HepG2 (cell line): Measurements from ENCODE around the gene SERPINF2. TPM values are rescaled to one million over a fixed set of nuclear protein-coding genes. Genes with fewer than 3 reads are reported as not detected.

ENCODE experiments used
- BHLHE40 ChIP-seq: IDR thresholded peaks from 2 replicates; pipeline ENCODE4 v1.6.1; 2011; ENCODE audit warnings: low read length, improper control_type of control experiment
- CBX5 ChIP-seq: sonication (generic); formaldehyde crosslinking; IDR thresholded peaks from 2 replicates; pipeline ENCODE4 v1.4.0; 2020; ENCODE audit warnings: missing genetic modification reagents, borderline replicate concordance
- FOXJ3 ChIP-seq: sonication (generic); formaldehyde crosslinking; IDR thresholded peaks from 2 replicates; pipeline ENCODE4 v1.4.0; 2020; ENCODE audit warnings: missing genetic modification reagents, mild to moderate bottlenecking, borderline replicate concordance
- KLF9 ChIP-seq: IDR thresholded peaks from 2 replicates; pipeline ENCODE4 v1.6.1; 2016; ENCODE audit warnings: low read depth
- MIXL1 ChIP-seq: IDR thresholded peaks from 2 replicates; pipeline ENCODE4 v1.6.1; 2016
- MYC ChIP-seq: sonication (generic); formaldehyde crosslinking; IDR thresholded peaks from 2 replicates; pipeline ENCODE4 v1.9.0; 2021; ENCODE audit warnings: missing genetic modification reagents, borderline replicate concordance
- NFYB ChIP-seq: sonication (generic); formaldehyde crosslinking; IDR thresholded peaks from 2 replicates; pipeline ENCODE4 v1.4.0; 2020; ENCODE audit warnings: missing genetic modification reagents
- PRMT3 ChIP-seq: sonication (generic); formaldehyde crosslinking; IDR thresholded peaks from 2 replicates; pipeline ENCODE4 v1.8.1; 2022; ENCODE audit warnings: low read depth, mild to moderate bottlenecking, moderate library complexity, missing genetic modification reagents, borderline replicate concordance
- REPIN1 ChIP-seq: sonication (generic); formaldehyde crosslinking; IDR thresholded peaks from 2 replicates; pipeline ENCODE4 v1.8.0; 2022; ENCODE audit warnings: missing genetic modification reagents, low read depth, mild to moderate bottlenecking, borderline replicate concordance
- RORA ChIP-seq: sonication (generic); formaldehyde crosslinking; IDR thresholded peaks from 2 replicates; pipeline ENCODE4 v1.5.0; 2020; ENCODE audit warnings: mild to moderate bottlenecking, missing genetic modification reagents, moderate library complexity
- SP5 ChIP-seq: IDR thresholded peaks from 2 replicates; pipeline ENCODE4 v1.6.1; 2016; ENCODE audit warnings: low read depth, borderline replicate concordance
- TEAD3 ChIP-seq: optimal IDR thresholded peaks from 2 replicates; pipeline ENCODE3; 2016; ENCODE audit warnings: borderline replicate concordance
- ZC3H4 ChIP-seq: sonication (generic); formaldehyde crosslinking; IDR thresholded peaks from 2 replicates; pipeline ENCODE4 v1.4.0; 2020; ENCODE audit warnings: missing genetic modification reagents, borderline replicate concordance
- ZFY ChIP-seq: sonication (generic); formaldehyde crosslinking; IDR thresholded peaks from 2 replicates; pipeline ENCODE4 v1.4.0; 2020; ENCODE audit warnings: missing genetic modification reagents
- ZNF234 ChIP-seq: sonication (generic); formaldehyde crosslinking; conservative IDR thresholded peaks from 2 replicates; pipeline ENCODE4 v1.5.1; 2020; ENCODE audit warnings: mild to moderate bottlenecking, missing genetic modification reagents
- ZNF749 ChIP-seq: sonication (generic); formaldehyde crosslinking; IDR thresholded peaks from 2 replicates; pipeline ENCODE4 v1.8.0; 2022; ENCODE audit warnings: mild to moderate bottlenecking, missing genetic modification reagents, moderate library complexity, borderline replicate concordance
- ZSCAN12 ChIP-seq: sonication (generic); formaldehyde crosslinking; IDR thresholded peaks from 2 replicates; pipeline ENCODE4 v1.9.0; 2021; ENCODE audit warnings: mild to moderate bottlenecking, missing genetic modification reagents
- polyA plus RNA-seq, 8 experiments: library from polyadenylated mRNA; depleted of rRNA in 3 of 8; stranded (reverse) in 7 of 8; unstranded in 1 of 8; fragments of >200 nt; fragmentation: Illumina TruSeq in 4 of 8; extraction: Trizol in 4 of 8; gene quantifications; 2 replicates each; pipeline versions ENCODE4 v1.2.1 to v1.2.3, GENCODE V29; 2011 to 2016; ENCODE audit warnings: low read depth in 4 of 8, missing spikeins in 1 of 8, mixed read lengths in 1 of 8; ENCODE audit not compliant: insufficient read depth in 1 of 8
- total RNA-seq, 5 experiments: library from RNA; depleted of rRNA; stranded (reverse); fragments of >200 nt; fragmentation: Illumina TruSeq; extraction: Trizol; gene quantifications; 2 replicates each; pipeline ENCODE4 v1.2.3, GENCODE V29; 2016; ENCODE audit warnings: low read depth in 1 of 5
- TF ChIP-seq, protein P1 (sequence below): IDR thresholded peaks from 2 replicates; pipeline ENCODE4 v1.6.1; 2016
- TF ChIP-seq, protein P2 (sequence below): sonication (generic); formaldehyde crosslinking; IDR thresholded peaks from 2 replicates; pipeline ENCODE4 v1.5.0; 2020; ENCODE audit warnings: mild to moderate bottlenecking, missing genetic modification reagents
- TF ChIP-seq, protein P3 (sequence below): sonication (generic); formaldehyde crosslinking; IDR thresholded peaks from 2 replicates; pipeline ENCODE4 v1.5.0; 2020; ENCODE audit warnings: missing genetic modification reagents

SERPINF2 gene
- total and polyA plus RNA-seq, 2 of the 13 experiments (the other 11 are each of a cell fraction or from before 2014, with no cell fraction given), result 309 to 548 TPM

- TF ChIP-seq ZSCAN12 (CRISPR knock-in tag), result no peak
- TF ChIP-seq REPIN1 (CRISPR knock-in tag), result no peak
- no peak for TF ChIP-seq RORA (CRISPR knock-in tag)
- TF ChIP-seq MIXL1 (CRISPR knock-in tag), result no peak
- TF ChIP-seq BHLHE40, result no peak
- TF ChIP-seq MYC (CRISPR knock-in tag), result peak; percentile 56; the same call in 1 of the 2 replicates
- no peak for TF ChIP-seq SP5 (CRISPR knock-in tag)
- TF ChIP-seq NFYB (CRISPR knock-in tag), result no peak
- no peak for TF ChIP-seq KLF9 (CRISPR knock-in tag)
- TF ChIP-seq, protein P1, sequence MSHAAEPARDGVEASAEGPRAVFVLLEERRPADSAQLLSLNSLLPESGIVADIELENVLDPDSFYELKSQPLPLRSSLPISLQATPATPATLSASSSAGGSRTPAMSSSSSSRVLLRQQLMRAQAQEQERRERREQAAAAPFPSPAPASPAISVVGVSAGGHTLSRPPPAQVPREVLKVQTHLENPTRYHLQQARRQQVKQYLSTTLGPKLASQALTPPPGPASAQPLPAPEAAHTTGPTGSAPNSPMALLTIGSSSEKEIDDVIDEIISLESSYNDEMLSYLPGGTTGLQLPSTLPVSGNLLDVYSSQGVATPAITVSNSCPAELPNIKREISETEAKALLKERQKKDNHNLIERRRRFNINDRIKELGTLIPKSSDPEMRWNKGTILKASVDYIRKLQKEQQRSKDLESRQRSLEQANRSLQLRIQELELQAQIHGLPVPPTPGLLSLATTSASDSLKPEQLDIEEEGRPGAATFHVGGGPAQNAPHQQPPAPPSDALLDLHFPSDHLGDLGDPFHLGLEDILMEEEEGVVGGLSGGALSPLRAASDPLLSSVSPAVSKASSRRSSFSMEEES (CRISPR knock-in tag), result no peak
- TF ChIP-seq, protein P2, sequence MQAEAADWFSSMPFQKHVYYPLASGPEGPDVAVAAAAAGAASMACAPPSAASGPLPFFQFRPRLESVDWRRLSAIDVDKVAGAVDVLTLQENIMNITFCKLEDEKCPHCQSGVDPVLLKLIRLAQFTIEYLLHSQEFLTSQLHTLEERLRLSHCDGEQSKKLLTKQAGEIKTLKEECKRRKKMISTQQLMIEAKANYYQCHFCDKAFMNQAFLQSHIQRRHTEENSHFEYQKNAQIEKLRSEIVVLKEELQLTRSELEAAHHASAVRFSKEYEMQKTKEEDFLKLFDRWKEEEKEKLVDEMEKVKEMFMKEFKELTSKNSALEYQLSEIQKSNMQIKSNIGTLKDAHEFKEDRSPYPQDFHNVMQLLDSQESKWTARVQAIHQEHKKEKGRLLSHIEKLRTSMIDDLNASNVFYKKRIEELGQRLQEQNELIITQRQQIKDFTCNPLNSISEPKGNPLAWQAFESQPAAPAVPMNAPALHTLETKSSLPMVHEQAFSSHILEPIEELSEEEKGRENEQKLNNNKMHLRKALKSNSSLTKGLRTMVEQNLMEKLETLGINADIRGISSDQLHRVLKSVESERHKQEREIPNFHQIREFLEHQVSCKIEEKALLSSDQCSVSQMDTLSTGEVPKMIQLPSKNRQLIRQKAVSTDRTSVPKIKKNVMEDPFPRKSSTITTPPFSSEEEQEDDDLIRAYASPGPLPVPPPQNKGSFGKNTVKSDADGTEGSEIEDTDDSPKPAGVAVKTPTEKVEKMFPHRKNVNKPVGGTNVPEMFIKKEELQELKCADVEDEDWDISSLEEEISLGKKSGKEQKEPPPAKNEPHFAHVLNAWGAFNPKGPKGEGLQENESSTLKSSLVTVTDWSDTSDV (CRISPR knock-in tag), result no peak
- no peak for TF ChIP-seq ZC3H4 (CRISPR knock-in tag)
- no peak for TF ChIP-seq ZNF234 (CRISPR knock-in tag)
- TF ChIP-seq ZNF749, result no peak
- TF ChIP-seq, protein P3, sequence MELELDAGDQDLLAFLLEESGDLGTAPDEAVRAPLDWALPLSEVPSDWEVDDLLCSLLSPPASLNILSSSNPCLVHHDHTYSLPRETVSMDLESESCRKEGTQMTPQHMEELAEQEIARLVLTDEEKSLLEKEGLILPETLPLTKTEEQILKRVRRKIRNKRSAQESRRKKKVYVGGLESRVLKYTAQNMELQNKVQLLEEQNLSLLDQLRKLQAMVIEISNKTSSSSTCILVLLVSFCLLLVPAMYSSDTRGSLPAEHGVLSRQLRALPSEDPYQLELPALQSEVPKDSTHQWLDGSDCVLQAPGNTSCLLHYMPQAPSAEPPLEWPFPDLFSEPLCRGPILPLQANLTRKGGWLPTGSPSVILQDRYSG, result no peak
- no peak for TF ChIP-seq FOXJ3
- peak; percentile 70 for TF ChIP-seq ZFY (CRISPR knock-in tag)
- no peak for TF ChIP-seq CBX5 (CRISPR knock-in tag)
- no peak for TF ChIP-seq PRMT3 (CRISPR knock-in tag)
- no peak for TF ChIP-seq TEAD3 (CRISPR knock-in tag)
These were observed 17.6 kb upstream of the SERPINF2 start (continued) for GRCh38 chr17:1724869-1725641.
